ENCODE measurements around the gene FAM110A.
A peak's percentile ranks its signal among the peaks of the same experiment; 100 is the strongest.
"Not testable (repeated sequence)": the region's sequence is repeated elsewhere in the genome, so short reads cannot be mapped to it uniquely, and the experiment has no call there.

FAM110A gene

GRCh38 chr20:840858-841567 lies 7.5 kb downstream of the FAM110A start:
- no peak for DNase-seq (ENCODE audit: low read depth, low spot score)

GRCh38 chr20:841568-842546 lies 8.3 kb downstream of the FAM110A start:
- no peak for DNase-seq (ENCODE audit: low read depth, low spot score)
- no peak overlapping the region for H3K4me3 ChIP-seq (ENCODE audit: low read length)

More at GRCh38 chr20:840858-841567, 7.5 kb downstream of the FAM110A start:
- no peak overlapping the region for H3K4me3 ChIP-seq (ENCODE audit: low read length)

GRCh38 chr20:842547-842940 lies 9.0 kb downstream of the FAM110A start:
- H3K4me3 ChIP-seq (ENCODE audit: low read length): no peak overlapping the region
- no peak for DNase-seq (ENCODE audit: low read depth, low spot score)

- no peak for DNase-seq (ENCODE audit: low read depth, low spot score)
- no peak overlapping the region for H3K4me3 ChIP-seq (ENCODE audit: low read length)
Measured at GRCh38 chr20:843912-844311, 10.4 kb downstream of the FAM110A start.

- DNase-seq (ENCODE audit: low read depth, low spot score): peak; percentile 89
- H3K4me3 ChIP-seq (ENCODE audit: low read length): peak overlapping the region; percentile 45
Measured at GRCh38 chr20:844473-845225, 11.1 kb downstream of the FAM110A start.

GRCh38 chr20:845226-845868 lies 11.8 kb downstream of the FAM110A start:
- H3K4me3 ChIP-seq (ENCODE audit: low read length): no peak overlapping the region
- no peak for DNase-seq (ENCODE audit: low read depth, low spot score)

- DNase-seq (ENCODE audit: low read depth, low spot score): no peak
- H3K4me3 ChIP-seq (ENCODE audit: low read length): peak overlapping the region; percentile 15
Measured at GRCh38 chr20:845941-846893, 12.7 kb downstream of the FAM110A start.

GRCh38 chr20:846894-847278 lies 13.4 kb downstream of the FAM110A start:
- DNase-seq (ENCODE audit: low read depth, low spot score): peak; percentile 55
- peak overlapping the region; percentile 21 for H3K4me3 ChIP-seq (ENCODE audit: low read length)

GRCh38 chr20:848193-848592 lies 14.7 kb downstream of the FAM110A start:
- no peak for DNase-seq (ENCODE audit: low read depth, low spot score)
- H3K4me3 ChIP-seq (ENCODE audit: low read length): no peak overlapping the region

GRCh38 chr20:848731-849130 lies 15.2 kb downstream of the FAM110A start:
- not testable (repeated sequence) for H3K4me3 ChIP-seq (ENCODE audit: low read length); DNase-seq (ENCODE audit: low read depth, low spot score)

GRCh38 chr20:853406-853996 lies 20.0 kb downstream of the FAM110A start:
- no peak overlapping the region for H3K4me3 ChIP-seq (ENCODE audit: low read length)
- DNase-seq (ENCODE audit: low read depth, low spot score): no peak

GRCh38 chr20:854601-855000 lies 21.1 kb downstream of the FAM110A start:
- no peak for DNase-seq (ENCODE audit: low read depth, low spot score)

GRCh38 chr20:855466-856360 lies 22.2 kb downstream of the FAM110A start:
- DNase-seq (ENCODE audit: low read depth, low spot score): no peak
- no peak overlapping the region for H3K4me3 ChIP-seq (ENCODE audit: low read length)

More at GRCh38 chr20:854601-855000, 21.1 kb downstream of the FAM110A start:
- no peak overlapping the region for H3K4me3 ChIP-seq (ENCODE audit: low read length)

GRCh38 chr20:856361-856775 lies 22.9 kb downstream of the FAM110A start:
- DNase-seq (ENCODE audit: low read depth, low spot score): no peak
- H3K4me3 ChIP-seq (ENCODE audit: low read length): no peak overlapping the region

- no peak for DNase-seq (ENCODE audit: low read depth, low spot score)
- no peak overlapping the region for H3K4me3 ChIP-seq (ENCODE audit: low read length)
Measured at GRCh38 chr20:858011-858410, 24.5 kb downstream of the FAM110A start.

- no peak for DNase-seq (ENCODE audit: low read depth, low spot score)
- no peak overlapping the region for H3K4me3 ChIP-seq (ENCODE audit: low read length)
Measured at GRCh38 chr20:859751-860231, 26.3 kb downstream of the FAM110A start.

Data from Jurkat, Clone E6-1 (cell line).